Transverse colon (tissue), 4 donors: ENCODE data around the gene PRR29. TPM values are rescaled to one million over a fixed set of nuclear protein-coding genes. Genes with fewer than 3 reads are reported as not detected.
"Not testable (repeated sequence)": the region's sequence is repeated elsewhere in the genome, so short reads cannot be mapped to it uniquely, and the experiment has no call there.

Source experiments
- DNase-seq: peaks from one replicate; pipeline ENCODE4 v3.0.0-alpha.2; 2019
- H3K27ac ChIP-seq, 4 donors: fragments of 200-600 bp; sonication (generic); 2 replicates each; pipeline ENCODE4 v1.5.1; 2016 to 2018; ENCODE audit warnings: inconsistent platforms in 4 of 4
- H3K27me3 ChIP-seq: fragments of 200-600 bp; sonication (generic); 2 replicates; pipeline ENCODE4 v1.5.1; 2017; ENCODE audit warnings: inconsistent platforms
- H3K36me3 ChIP-seq, 4 donors: fragments of 200-600 bp; sonication (generic); 2 replicates each; pipeline ENCODE4 v1.5.1; 2017 to 2019; ENCODE audit warnings: inconsistent platforms in 4 of 4
- H3K4me1 ChIP-seq, 4 donors: fragments of 200-600 bp; sonication (generic); 2 replicates each; pipeline ENCODE4 v1.5.1; 2017 to 2020; ENCODE audit warnings: inconsistent platforms in 4 of 4
- H3K4me3 ChIP-seq, 4 donors: fragments of 200-600 bp; sonication (generic); 1 replicate in 1 of 4; 2 replicates in 3 of 4; pipeline versions ENCODE4 v1.5.1 to v1.6.1; 2017 to 2019; ENCODE audit warnings: inconsistent platforms in 4 of 4
- H3K9me3 ChIP-seq, 2 donors: fragments of 200-600 bp; sonication (generic); 2 replicates each; pipeline ENCODE4 v1.5.1; 2017 to 2019; ENCODE audit warnings: inconsistent platforms in 2 of 2
- CTCF ChIP-seq, 5 experiments: fragments of 200-600 bp in 3 of 5; fragments of 450-650 bp in 2 of 5; sonication (generic) in 3 of 5; IDR thresholded peaks; 1 replicate in 2 of 5; 2 replicates in 3 of 5; pipeline ENCODE4 v1.5.1; 2016 to 2017; ENCODE audit warnings: antibody characterized with exemption in 5 of 5, inconsistent platforms in 3 of 5, mild to moderate bottlenecking in 2 of 5, moderate library complexity in 1 of 5
- EP300 ChIP-seq: sonication (generic); formaldehyde crosslinking; IDR thresholded peaks from one replicate; pipeline ENCODE4 v1.6.1; 2017; ENCODE audit warnings: antibody characterized with exemption, low read depth
- POLR2A ChIP-seq: fragments of 450-650 bp; IDR thresholded peaks from one replicate; pipeline ENCODE4 v1.6.1; 2016; ENCODE audit warnings: antibody characterized with exemption, mild to moderate bottlenecking, moderate library complexity
- POLR2AphosphoS5 ChIP-seq, 3 donors: sonication (generic); formaldehyde crosslinking; IDR thresholded peaks; one replicate each; pipeline ENCODE4 v1.6.1; 2016; ENCODE audit warnings: antibody characterized with exemption in 3 of 3
- WGBS, 2 donors: methylation state at CpG; one replicate each; pipeline ENCODE4 v1.1.5; 2018; ENCODE audit warnings: low coverage in 1 of 2; 5-methylcytosine and 5-hydroxymethylcytosine counted together
- in situ Hi-C, 4 donors: fragments of 200-750 bp; cut with MboI; loops; one replicate each; pipeline versions ENCODE4 v1.15.0 to v1.15.1; 2017; ENCODE audit warnings: low sequenced_read_pairs in 3 of 4, low pct_ligation_motif_present in 1 of 4, low pct_unique_long_range_greater_than_20kb in 1 of 4
- intact Hi-C: fragments of 100-400 bp; cut with DNase I; formaldehyde crosslinking; loops from one replicate; pipeline ENCODE4 v1.15.1; 2023; ENCODE audit warnings: low total_unique reads
- total RNA-seq, 4 donors: library from RNA; depleted of rRNA; stranded (reverse); fragments of >200 nt; gene quantifications; one replicate each; pipeline ENCODE4 v1.1.0, GENCODE V29; 2016

PRR29 gene
- total RNA-seq, 4 donors from 2014 or later, result not detected

GRCh38 chr17:64016231-64016784 lies 18.2 kb downstream of the PRR29 start:
- TF ChIP-seq POLR2AphosphoS5 (IDR thresholded peaks at IDR 0.05) (no peak), POLR2A (no peak), CTCF (IDR thresholded peaks at IDR 0.05) (no peak), EP300 (no peak)
- DNase-seq, result no peak
- 60 to 63% methylated on average over 2 to 5 of the region's 5 CpGs for WGBS, 2 donors
- no peaks in the 10 kb centered on the region for H3K9me3 ChIP-seq
- no peaks in the 10 kb centered on the region for H3K36me3 ChIP-seq
- intact Hi-C loops, result no loop called here
- no peak overlapping the region for H3K4me3 ChIP-seq
- no peaks in the 10 kb centered on the region for H3K27me3 ChIP-seq
- peak overlapping the region; percentile 30 to 64 (median 45) for H3K27ac ChIP-seq
- H3K4me1 ChIP-seq, result peaks cover 0 to 18% (median 0%) of the 10 kb centered on the region in 4 donors
- in situ Hi-C loops, result loop anchor here in 1 of 4 donors (25.0 kb wide), 1 partner anchor 104 kb away; the partner anchor contains the start of genes CSHL1 and GH1

GRCh38 chr17:64016974-64017373 lies 18.8 kb downstream of the PRR29 start:
- DNase-seq, result no peak
- Histone ChIP-seq H3K9me3 (no peaks in the 10 kb centered on the region), H3K27me3 (no peaks in the 10 kb centered on the region), H3K4me1 (peaks cover 0 to 18% (median 0%) of the 10 kb centered on the region in 4 donors), H3K36me3 (no peaks in the 10 kb centered on the region), H3K27ac (peak overlapping the region; percentile 30 to 64 (median 45)), H3K4me3 (no peak overlapping the region)
- TF ChIP-seq POLR2AphosphoS5 (IDR thresholded peaks at IDR 0.05) (no peak), CTCF (IDR thresholded peaks at IDR 0.05) (no peak), POLR2A (no peak), EP300 (no peak)
- WGBS, 2 donors, result 68 to 76% methylated on average over 3 of the region's 3 CpGs
- intact Hi-C loops (no loop called here), in situ Hi-C loops (loop anchor here in 1 of 4 donors (25.0 kb wide), 1 partner anchor 105 kb away; the partner anchor contains the start of genes CSHL1 and GH1)

- H3K36me3 ChIP-seq, result no peaks in the 10 kb centered on the region
- TF ChIP-seq POLR2A, result no peak
- TF ChIP-seq CTCF (IDR thresholded peaks at IDR 0.05), result peak in 2 of 5 experiments; percentile 31 to 36
- TF ChIP-seq POLR2AphosphoS5 (IDR thresholded peaks at IDR 0.05), result no peak
- TF ChIP-seq EP300, result no peak
- in situ Hi-C loops, result loop anchor here in 1 of 4 donors (25.0 kb wide), 1 partner anchor 105 kb away; the partner anchor contains the start of genes CSHL1 and GH1
- H3K27me3 ChIP-seq, result no peaks in the 10 kb centered on the region
- no peak overlapping the region for H3K4me3 ChIP-seq
- intact Hi-C loops, result no loop called here
- H3K27ac ChIP-seq, result peak overlapping the region in 3 of 4 donors; percentile 6 to 64 (median 36)
- H3K9me3 ChIP-seq, result no peaks in the 10 kb centered on the region
- 82 to 94% methylated on average over 2 of the region's 2 CpGs for WGBS, 2 donors
- no peak for DNase-seq
- H3K4me1 ChIP-seq, result peaks cover 0 to 18% (median 0%) of the 10 kb centered on the region in 4 donors
Observed at GRCh38 chr17:64017381-64017980, 19.3 kb downstream of the PRR29 start.

GRCh38 chr17:64019551-64019961 lies 21.4 kb downstream of the PRR29 start:
- H3K27me3 ChIP-seq, intact Hi-C loops, DNase-seq, H3K9me3 ChIP-seq, H3K36me3 ChIP-seq: not testable (repeated sequence)
- in situ Hi-C loops, result loop anchor here in 1 of 4 donors (25.0 kb wide), 1 partner anchor 107 kb away; the partner anchor contains the start of genes CSHL1 and GH1
- WGBS, 2 donors, result 67 to 70% methylated on average over 8 to 9 of the region's 9 CpGs
- Histone ChIP-seq H3K4me1 (peaks cover 0 to 18% (median 0%) of the 10 kb centered on the region in 4 donors), H3K4me3 (peak overlapping the region in 3 of 4 donors; percentile 27 to 61 (median 32)), H3K27ac (peak overlapping the region; percentile 74 to 84 (median 78))
